B cell (primary cell): ENCODE measurements around the gene SFSWAP.

Experiments
- CTCF ChIP-seq: fragments of 200-600 bp; IDR thresholded peaks from one replicate; pipeline ENCODE4 v1.8.0; 2022; ENCODE audit warnings: antibody characterized with exemption, mild to moderate bottlenecking
- EZH2 ChIP-seq: IDR thresholded peaks from 2 replicates; pipeline ENCODE4 v1.6.1; 2012; ENCODE audit warnings: borderline replicate concordance, low read depth, mild to moderate bottlenecking, moderate library complexity, low read length; ENCODE audit not compliant: insufficient read depth, poor library complexity, severe bottlenecking

GRCh38 chr12:131765961-131766360 is 55.1 kb downstream of the SFSWAP start:
- TF ChIP-seq CTCF (no peak), EZH2 (no peak)
